IPS-15b (cell line): ENCODE data around the gene ERVH48-1.
"Not testable (repeated sequence)": the region's sequence is repeated elsewhere in the genome, so short reads cannot be mapped to it uniquely, and the experiment has no call there.

ENCODE experiments used
- H3K27me3 ChIP-seq: one replicate; pipeline ENCODE4 v1.6.1; 2013; ENCODE audit warnings: low read length; ENCODE audit not compliant: control insufficient read depth, insufficient read depth
- H3K36me3 ChIP-seq: one replicate; pipeline ENCODE4 v1.6.1; 2013; ENCODE audit warnings: low read length; ENCODE audit not compliant: control insufficient read depth, insufficient read depth
- H3K4me1 ChIP-seq: one replicate; pipeline ENCODE4 v1.6.1; 2013; ENCODE audit warnings: mild to moderate bottlenecking, low read length; ENCODE audit not compliant: control insufficient read depth, insufficient read depth
- H3K4me3 ChIP-seq: one replicate; pipeline ENCODE4 v1.5.1; 2013; ENCODE audit warnings: low read depth, low read length
- H3K9ac ChIP-seq: one replicate; pipeline ENCODE4 v1.6.1; 2013; ENCODE audit warnings: low read depth, mild to moderate bottlenecking, low read length
- H3K9me3 ChIP-seq: one replicate; pipeline ENCODE4 v1.6.1; 2013; ENCODE audit warnings: mild to moderate bottlenecking, low read length; ENCODE audit not compliant: control insufficient read depth, insufficient read depth

Gene ERVH48-1

DNA sequence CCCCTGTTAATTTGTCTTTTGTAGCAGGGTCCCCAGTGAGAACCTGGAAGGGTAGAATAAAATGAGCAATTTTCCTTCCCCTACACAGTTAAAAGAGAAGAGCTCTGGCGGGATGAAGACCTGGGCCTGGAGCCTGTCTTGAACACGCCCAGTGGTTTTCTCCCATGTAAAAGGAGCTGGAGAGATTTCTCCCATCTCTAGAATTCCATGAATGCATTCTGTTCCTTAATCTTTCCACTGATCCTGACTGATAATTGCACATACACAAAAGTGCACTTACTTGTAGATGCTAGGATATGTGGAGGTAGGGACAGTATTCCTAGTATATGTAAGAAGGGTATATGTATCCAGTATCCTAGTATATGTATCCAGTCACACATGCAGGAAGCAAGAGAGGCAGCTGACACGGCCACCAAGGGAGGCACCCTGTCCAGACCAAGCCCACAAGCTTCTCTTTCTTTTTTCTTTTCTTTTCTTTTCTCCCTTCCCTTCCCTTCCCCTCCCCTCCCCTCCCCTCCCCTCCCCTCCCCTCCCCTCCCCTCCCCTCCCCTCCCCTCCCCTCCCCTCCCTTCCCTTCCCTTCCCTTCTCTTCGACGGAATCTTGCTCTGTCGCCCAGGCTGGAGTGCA lies 37.1 kb upstream of the ERVH48-1 start:
- H3K9me3 ChIP-seq = no peaks in the 10 kb centered on the region
- no peak overlapping the region for H3K9ac ChIP-seq
- no peaks in the 10 kb centered on the region for H3K36me3 ChIP-seq
- no peak overlapping the region for H3K4me3 ChIP-seq
- no peaks in the 10 kb centered on the region for H3K27me3 ChIP-seq
- H3K4me1 ChIP-seq = peaks cover 8% of the 10 kb centered on the region

DNA sequence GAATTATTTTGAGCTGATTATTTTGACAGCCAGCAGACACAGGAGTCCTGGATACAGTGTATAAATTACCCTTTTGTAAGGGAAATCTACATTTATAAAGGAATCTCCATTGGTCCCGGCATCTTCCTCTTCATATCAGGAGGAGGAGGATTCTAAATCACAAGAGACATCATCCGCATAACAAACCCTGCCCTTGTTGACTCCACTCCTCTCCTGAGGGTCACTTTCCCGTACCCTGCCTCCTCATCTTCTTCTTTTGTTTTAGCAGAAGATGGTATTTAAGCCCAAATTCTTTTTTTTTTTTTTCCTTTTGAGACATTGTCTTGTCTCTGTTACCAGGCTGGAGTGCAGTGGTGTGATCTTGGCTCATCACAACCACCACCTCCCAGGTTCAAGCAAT lies 34.3 kb upstream of the ERVH48-1 start:
- Histone ChIP-seq H3K9me3 (no peaks in the 10 kb centered on the region), H3K4me3 (no peak overlapping the region), H3K9ac (no peak overlapping the region), H3K4me1 (peaks cover 18% of the 10 kb centered on the region), H3K27me3 (no peaks in the 10 kb centered on the region), H3K36me3 (no peaks in the 10 kb centered on the region)

DNA sequence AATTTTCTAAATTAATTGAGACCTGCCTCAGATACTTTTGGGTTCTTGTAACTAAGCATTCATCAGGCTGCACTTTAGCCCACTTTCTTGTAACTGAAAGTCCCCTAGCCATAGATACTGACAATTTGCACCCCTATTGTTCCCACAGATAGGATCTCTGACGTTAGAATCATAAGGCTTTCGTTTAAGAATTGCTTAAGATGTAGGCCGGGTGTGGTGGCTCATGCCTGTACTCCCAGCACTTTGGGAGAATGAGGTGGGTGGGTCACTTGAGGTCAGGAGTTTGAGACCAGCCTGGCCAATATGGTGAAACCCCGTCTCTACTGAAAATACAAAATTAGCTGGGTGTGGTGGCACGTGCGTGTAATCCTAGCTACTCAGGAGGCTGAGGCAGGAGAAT lies 32.7 kb upstream of the ERVH48-1 start:
- not testable (repeated sequence) for H3K36me3 ChIP-seq, H3K9me3 ChIP-seq, H3K27me3 ChIP-seq, H3K4me3 ChIP-seq, H3K9ac ChIP-seq
- H3K4me1 ChIP-seq = peaks cover 18% of the 10 kb centered on the region

DNA sequence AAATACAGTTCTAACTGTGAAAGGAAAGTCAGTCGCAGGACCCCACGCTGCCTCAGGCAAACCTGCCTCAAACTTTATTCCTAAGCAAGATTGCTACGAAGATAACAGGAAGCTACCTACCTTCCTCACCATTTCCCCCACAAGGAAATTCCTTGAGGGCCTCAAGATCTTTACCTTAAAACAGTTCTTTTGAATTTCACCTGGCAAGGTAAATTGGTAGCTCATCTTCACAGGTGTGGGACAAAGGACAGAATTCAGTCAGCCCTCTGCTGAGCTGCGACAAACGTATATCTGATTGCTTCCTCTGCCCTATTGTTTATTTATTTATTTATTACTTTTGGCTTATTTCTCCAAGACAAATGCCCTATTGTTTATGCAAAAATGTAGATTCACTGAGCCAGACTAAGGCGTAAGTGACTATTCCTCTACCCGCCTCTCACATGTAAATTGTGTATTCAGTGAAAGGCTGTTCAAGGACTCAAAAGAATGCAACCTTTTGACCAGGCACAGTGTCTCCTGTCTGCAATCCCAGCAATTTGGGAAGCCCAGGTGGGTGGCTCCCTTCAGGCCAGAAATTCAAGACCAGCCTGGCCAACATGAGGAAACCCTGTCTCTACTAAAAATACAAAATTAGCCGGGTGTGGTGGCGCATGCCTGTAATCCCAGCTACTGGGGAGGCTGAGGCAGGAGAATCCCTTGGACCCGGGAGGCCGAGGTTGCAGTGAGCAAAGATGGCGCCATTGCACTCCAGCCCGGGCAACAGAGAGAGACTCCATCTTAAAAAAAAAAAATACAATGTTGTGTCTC lies 31.6 kb upstream of the ERVH48-1 start:
- H3K9ac ChIP-seq = peak overlapping the region; percentile 24
- H3K4me3 ChIP-seq = peak overlapping the region; percentile 5
- no peaks in the 10 kb centered on the region for H3K27me3 ChIP-seq
- H3K36me3 ChIP-seq = no peaks in the 10 kb centered on the region
- H3K9me3 ChIP-seq = no peaks in the 10 kb centered on the region
- peaks cover 17% of the 10 kb centered on the region for H3K4me1 ChIP-seq

DNA sequence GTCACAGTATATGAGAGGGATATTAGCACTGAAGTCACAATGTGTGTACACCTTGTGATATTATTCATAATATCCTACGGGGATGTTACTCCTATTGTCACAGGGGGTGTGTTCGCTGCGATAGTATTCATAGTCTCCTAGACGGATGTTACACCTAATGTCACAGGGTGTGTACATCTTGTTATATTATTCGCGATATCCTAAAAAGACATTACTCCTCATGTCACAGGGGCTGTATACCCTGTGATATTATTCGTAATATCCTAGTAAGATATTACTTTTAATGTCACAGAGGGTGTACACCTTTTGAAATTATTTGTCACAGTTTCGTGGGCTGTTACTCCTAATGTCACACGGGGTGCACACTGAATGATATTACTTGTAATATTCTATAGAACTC lies 25.8 kb upstream of the ERVH48-1 start:
- not testable (repeated sequence) for H3K4me1 ChIP-seq, H3K27me3 ChIP-seq, H3K36me3 ChIP-seq, H3K9ac ChIP-seq, H3K4me3 ChIP-seq, H3K9me3 ChIP-seq

DNA sequence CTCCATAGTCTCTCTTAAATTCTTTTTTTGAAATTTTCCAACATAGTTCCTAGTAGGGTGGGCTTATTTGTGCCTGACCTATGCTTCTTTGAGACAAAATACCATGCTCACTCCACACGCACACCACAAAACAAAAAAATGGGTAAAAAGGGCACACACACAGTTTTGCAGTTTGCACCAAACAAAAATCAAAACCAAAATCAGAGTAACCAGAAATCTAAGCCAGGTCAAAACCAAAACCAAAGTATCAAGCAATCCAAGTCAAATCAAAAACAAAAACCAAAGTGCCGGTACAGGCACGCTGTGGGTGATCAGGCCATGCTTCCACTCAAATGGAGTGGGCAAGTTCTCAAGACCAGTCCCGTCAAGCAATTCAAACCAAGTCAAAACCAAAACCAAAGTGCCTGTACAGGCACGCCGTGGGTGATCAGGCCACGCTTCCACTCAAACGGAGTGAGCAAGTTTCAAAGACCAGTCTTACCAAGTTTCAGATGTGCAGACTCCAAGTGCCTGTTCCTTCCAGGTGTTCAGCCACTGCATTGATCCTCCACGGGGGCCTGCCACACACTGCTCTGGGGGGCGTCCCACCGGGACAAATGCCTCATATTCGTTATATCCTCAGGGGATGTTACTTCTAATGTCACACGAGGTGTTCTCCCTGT lies 23.8 kb upstream of the ERVH48-1 start:
- H3K4me1 ChIP-seq, H3K9ac ChIP-seq, H3K9me3 ChIP-seq, H3K36me3 ChIP-seq, H3K4me3 ChIP-seq, H3K27me3 ChIP-seq: not testable (repeated sequence)

DNA sequence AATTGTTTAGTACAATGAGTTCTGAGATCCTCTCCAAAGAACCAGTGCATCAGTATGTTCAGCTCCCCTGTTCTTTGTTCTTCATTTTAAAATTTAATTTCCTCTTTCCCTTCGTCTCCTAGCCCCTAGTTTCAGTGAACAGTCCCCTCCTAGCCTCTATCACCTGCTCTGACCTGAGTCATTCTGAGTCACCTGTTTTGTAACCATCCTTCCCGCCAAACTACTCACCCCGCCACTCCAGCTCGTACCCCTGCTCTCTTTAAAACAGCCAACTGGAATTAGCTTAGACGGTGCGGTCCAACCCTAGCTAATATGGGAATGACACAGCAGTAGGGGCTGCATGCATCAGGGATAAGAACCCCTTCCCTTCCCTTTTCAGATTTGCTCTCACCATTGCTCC lies 16.8 kb upstream of the ERVH48-1 start:
- H3K27me3 ChIP-seq = no peaks in the 10 kb centered on the region
- peaks cover 5% of the 10 kb centered on the region for H3K4me1 ChIP-seq
- no peaks in the 10 kb centered on the region for H3K9me3 ChIP-seq

DNA sequence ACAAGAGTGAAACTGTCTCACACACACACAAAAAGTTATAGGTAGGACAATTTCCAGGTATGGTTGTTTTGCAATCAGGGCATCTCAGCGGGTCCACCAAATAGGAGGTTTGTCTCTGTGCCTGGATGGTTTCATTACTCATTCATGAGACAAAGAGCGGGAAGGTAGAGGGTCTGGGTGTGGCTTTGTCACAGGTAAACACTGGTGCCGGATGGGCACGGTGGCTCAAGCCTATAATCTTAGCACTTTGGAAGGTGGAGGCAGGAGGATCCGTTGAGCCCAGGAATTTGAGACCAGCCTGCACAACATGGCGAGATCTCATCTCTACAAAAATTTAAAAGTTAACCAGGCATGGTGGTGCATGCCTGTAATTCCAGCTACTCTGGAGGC lies 16.3 kb upstream of the ERVH48-1 start:
- no peaks in the 10 kb centered on the region for H3K9me3 ChIP-seq
- H3K4me1 ChIP-seq = peaks cover 5% of the 10 kb centered on the region
- H3K4me3 ChIP-seq = no peak overlapping the region
- no peaks in the 10 kb centered on the region for H3K36me3 ChIP-seq
- H3K27me3 ChIP-seq = no peaks in the 10 kb centered on the region
- H3K9ac ChIP-seq = no peak overlapping the region

More for the DNA sequence above, 16.8 kb upstream of the ERVH48-1 start:
- Histone ChIP-seq H3K36me3 (no peaks in the 10 kb centered on the region), H3K4me3 (no peak overlapping the region), H3K9ac (no peak overlapping the region)

DNA sequence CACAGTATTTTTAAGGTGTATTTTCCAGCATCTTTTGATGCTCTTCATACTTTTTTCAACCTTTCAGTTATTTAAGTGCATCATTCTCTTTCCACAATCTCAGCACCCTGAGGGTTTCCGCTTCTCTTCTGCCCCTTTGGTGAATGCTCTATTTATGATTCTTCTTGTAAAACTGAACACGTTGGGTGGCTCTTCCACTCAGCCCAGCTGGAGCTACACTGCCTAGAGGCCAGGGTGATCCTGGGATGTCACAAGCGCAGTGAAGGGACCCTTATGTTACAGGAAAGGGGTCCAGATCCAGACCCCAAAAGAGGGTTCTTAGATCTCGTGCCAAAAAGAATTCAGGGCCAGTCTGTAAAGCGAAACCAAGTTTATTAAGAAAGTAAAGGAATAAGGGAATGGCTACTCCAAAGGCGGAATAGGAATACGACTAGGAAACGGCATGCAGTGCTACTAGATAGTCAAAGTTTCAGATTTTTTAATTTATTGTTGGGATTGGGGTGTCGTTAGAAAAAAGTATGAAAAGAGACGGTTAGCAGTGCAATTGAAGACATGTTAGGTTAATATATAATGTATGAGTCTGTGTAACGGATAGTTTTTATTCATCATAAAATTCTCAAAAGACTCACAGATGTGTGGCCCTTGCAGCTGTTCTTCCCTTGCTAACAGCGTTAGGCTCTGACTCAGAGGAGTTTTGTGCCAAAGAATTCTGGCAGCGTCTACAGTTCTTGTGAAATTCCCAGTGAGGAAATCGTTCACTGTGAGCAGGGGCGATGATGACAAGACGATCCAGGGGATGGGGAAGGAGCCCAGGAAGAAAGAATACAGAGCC lies 14.4 kb upstream of the ERVH48-1 start:
- no peaks in the 10 kb centered on the region for H3K36me3 ChIP-seq
- no peaks in the 10 kb centered on the region for H3K9me3 ChIP-seq
- no peaks in the 10 kb centered on the region for H3K27me3 ChIP-seq
- H3K4me1 ChIP-seq = peaks cover 8% of the 10 kb centered on the region
- no peak overlapping the region for H3K9ac ChIP-seq
- H3K4me3 ChIP-seq = no peak overlapping the region

DNA sequence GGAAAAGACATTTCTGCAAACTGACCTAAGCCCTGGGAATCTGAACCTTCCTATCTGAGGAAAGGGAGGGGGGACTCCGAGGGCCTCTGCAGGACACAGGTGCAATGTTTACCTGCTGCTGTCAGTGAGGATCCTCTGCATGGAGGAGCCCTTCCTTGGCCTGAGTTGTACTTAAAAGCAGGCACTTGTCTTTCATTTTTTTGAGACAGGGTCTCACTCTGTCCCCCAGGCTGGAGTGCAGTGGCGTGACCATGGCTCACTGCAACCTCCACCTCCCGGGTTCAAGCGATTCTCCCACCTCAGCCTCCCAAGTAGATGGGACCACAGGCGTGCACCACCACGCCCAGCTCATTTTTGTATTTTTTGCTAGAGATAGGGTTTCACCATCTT lies 13.2 kb upstream of the ERVH48-1 start:
- H3K4me3 ChIP-seq, H3K27me3 ChIP-seq, H3K9ac ChIP-seq, H3K9me3 ChIP-seq, H3K4me1 ChIP-seq, H3K36me3 ChIP-seq: not testable (repeated sequence)

DNA sequence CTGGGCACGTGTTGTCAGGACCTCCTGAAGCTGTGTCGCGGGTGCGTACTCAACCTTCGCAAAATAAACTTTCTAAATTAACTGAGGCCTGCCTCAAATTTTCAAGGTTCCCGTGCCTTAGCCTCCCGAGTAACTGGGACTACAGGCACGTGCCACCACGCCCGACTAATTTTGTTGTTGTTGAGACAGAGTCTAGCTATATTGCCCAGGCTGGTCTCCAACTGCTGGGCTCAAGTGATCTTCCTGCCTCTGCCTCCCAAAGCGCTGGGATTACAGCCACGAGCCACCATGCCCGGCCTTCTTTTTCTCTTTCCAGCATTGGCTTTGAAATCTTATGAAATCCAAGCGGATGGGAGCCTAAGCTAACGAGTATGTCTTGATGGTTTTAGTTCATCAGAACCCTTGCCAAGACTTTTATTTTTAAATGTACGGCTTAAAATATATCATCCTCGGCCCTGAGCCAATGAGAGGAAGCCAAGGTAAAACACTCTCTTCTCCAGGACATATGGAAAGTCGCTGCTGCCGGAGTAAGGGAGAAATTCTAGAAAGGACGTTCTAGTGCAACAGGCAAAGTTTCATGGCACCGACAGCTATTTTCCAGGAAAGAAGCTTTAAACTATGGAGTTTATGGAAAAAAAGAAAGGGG lies 12.7 kb upstream of the ERVH48-1 start:
- H3K9ac ChIP-seq = no peak overlapping the region
- no peaks in the 10 kb centered on the region for H3K27me3 ChIP-seq
- no peaks in the 10 kb centered on the region for H3K9me3 ChIP-seq
- H3K4me1 ChIP-seq = peaks cover 10% of the 10 kb centered on the region
- H3K4me3 ChIP-seq = no peak overlapping the region
- H3K36me3 ChIP-seq = no peaks in the 10 kb centered on the region
